ENCODE results near the gene OR51D1. TPM values are rescaled to one million over a fixed set of nuclear protein-coding genes. Genes with fewer than 3 reads are reported as not detected.
A peak's percentile ranks its signal among the peaks of the same experiment; 100 is the strongest.

OR51D1 gene
- total RNA-seq, 8 experiments from 2014 or later: 0.05 to 0.52 (median 0.13) TPM; not detected in 3

- in situ Hi-C loops (cut with MboI; ENCODE audit: low pct_unique_long_range_greater_than_20kb in 2 of 9, low sequenced_read_pairs in 9 of 9, unreplicated experiment in 9 of 9): loop anchor here in 4 of 9 experiments (25.0 kb wide), 4 partner anchors 361 to 1711 kb away; partner anchors contain the start of genes OR51L1 (in 1 of the 4) and OR52N2 (in 1 of the 4)
- peak in 7 of 8 experiments; percentile 42 to 98 (median 72) for ATAC-seq (replicated peaks in 6 of 8)
- H3K4me3 ChIP-seq: no peak overlapping the region
- no peaks in the 10 kb centered on the region for H3K4me1 ChIP-seq (replicated peaks in 1 of 2)
- WGBS, 10 experiments: 15 to 67% (median 37%) methylated on average over 3 to 13 of the region's 15 CpGs
- no peak overlapping the region for H3K27ac ChIP-seq
Measured at GRCh38 chr11:4626207-4627099, 10.8 kb upstream of the OR51D1 start.

GRCh38 chr11:4636136-4636535, 1.1 kb upstream of the OR51D1 start:
- no peak overlapping the region for H3K27ac ChIP-seq
- in situ Hi-C loops (cut with MboI; ENCODE audit: low pct_unique_long_range_greater_than_20kb in 2 of 9, low sequenced_read_pairs in 9 of 9, unreplicated experiment in 9 of 9): loop anchor here in 5 of 9 experiments (5.0 to 25.0 kb wide), 7 partner anchors 186 to 1701 kb away; partner anchors contain the start of genes OR51F2 (in 3 of the 5), OR51L1 (in 1 of the 5) and OR52N2 (in 1 of the 5)
- ATAC-seq (replicated peaks in 6 of 8): no peak
- no peaks in the 10 kb centered on the region for H3K4me1 ChIP-seq (replicated peaks in 1 of 2)
- 21 to 94% (median 60%) methylated on average over 1 to 2 of the region's 2 CpGs for WGBS, 10 experiments
- no peak overlapping the region for H3K4me3 ChIP-seq

- 20 to 100% (median 74%) methylated on average over 1 to 2 of the region's 3 CpGs; no CpG with 5 or more reads in 4 of the 10 experiments for WGBS, 10 experiments
- no peak overlapping the region for H3K27ac ChIP-seq
- no peak for ATAC-seq (replicated peaks in 6 of 8)
- H3K4me1 ChIP-seq (replicated peaks in 1 of 2): no peaks in the 10 kb centered on the region
- in situ Hi-C loops (cut with MboI; ENCODE audit: low pct_unique_long_range_greater_than_20kb in 2 of 9, low sequenced_read_pairs in 9 of 9, unreplicated experiment in 9 of 9): loop anchor here in 5 of 9 experiments (5.0 to 25.0 kb wide), 7 partner anchors 185 to 1700 kb away; partner anchors contain the start of genes OR51F2 (in 3 of the 5), OR51L1 (in 1 of the 5) and OR52N2 (in 1 of the 5)
- no peak overlapping the region for H3K4me3 ChIP-seq
Measured at GRCh38 chr11:4637662-4638047, 378 bp downstream of the OR51D1 start.

- no peak for ATAC-seq (replicated peaks in 6 of 8)
- Histone ChIP-seq H3K4me1 (replicated peaks in 1 of 2) (no peaks in the 10 kb centered on the region), H3K27ac (no peak overlapping the region), H3K4me3 (no peak overlapping the region)
- in situ Hi-C loops (cut with MboI; ENCODE audit: low pct_unique_long_range_greater_than_20kb in 2 of 9, low sequenced_read_pairs in 9 of 9, unreplicated experiment in 9 of 9): loop anchor here in 5 of 9 experiments (5.0 to 25.0 kb wide), 7 partner anchors 182 to 1697 kb away; partner anchors contain the start of genes OR51F2 (in 3 of the 5), OR51L1 (in 1 of the 5) and OR52N2 (in 1 of the 5)
- WGBS, 10 experiments: 65 to 84% (median 80%) methylated on average over 1 to 5 of the region's 6 CpGs; no CpG with 5 or more reads in 3 of the 10 experiments
Measured at GRCh38 chr11:4639931-4640330, 2.7 kb downstream of the OR51D1 start.

GRCh38 chr11:4641501-4641900, 4.2 kb downstream of the OR51D1 start:
- in situ Hi-C loops (cut with MboI; ENCODE audit: low pct_unique_long_range_greater_than_20kb in 2 of 9, low sequenced_read_pairs in 9 of 9, unreplicated experiment in 9 of 9): loop anchor here in 5 of 9 experiments (10.0 to 25.0 kb wide), 5 partner anchors 346 to 1696 kb away; partner anchors contain the start of genes OR51L1 (in 1 of the 5) and OR52N2 (in 1 of the 5)
- no peak overlapping the region for H3K27ac ChIP-seq
- H3K4me3 ChIP-seq: no peak overlapping the region
- 0 to 87% (median 50%) methylated on average over 1 to 5 of the region's 7 CpGs; no CpG with 5 or more reads in 3 of the 10 experiments for WGBS, 10 experiments
- peak in 1 of 8 experiments; percentile 48 for ATAC-seq (replicated peaks in 6 of 8)
- no peaks in the 10 kb centered on the region for H3K4me1 ChIP-seq (replicated peaks in 1 of 2)

- no peak overlapping the region for H3K27ac ChIP-seq
- in situ Hi-C loops (cut with MboI; ENCODE audit: low pct_unique_long_range_greater_than_20kb in 2 of 9, low sequenced_read_pairs in 9 of 9, unreplicated experiment in 9 of 9): loop anchor here in 5 of 9 experiments (10.0 to 25.0 kb wide), 5 partner anchors 345 to 1695 kb away; partner anchors contain the start of genes OR51L1 (in 1 of the 5) and OR52N2 (in 1 of the 5)
- no peaks in the 10 kb centered on the region for H3K4me1 ChIP-seq (replicated peaks in 1 of 2)
- 19 to 86% (median 59%) methylated on average over 3 to 7 of the region's 7 CpGs; no CpG with 5 or more reads in 4 of the 10 experiments for WGBS, 10 experiments
- no peak overlapping the region for H3K4me3 ChIP-seq
- ATAC-seq (replicated peaks in 6 of 8): no peak
Measured at GRCh38 chr11:4642043-4642442, 4.8 kb downstream of the OR51D1 start.

GRCh38 chr11:4643076-4643475, 5.8 kb downstream of the OR51D1 start:
- no peak overlapping the region for H3K27ac ChIP-seq
- H3K4me3 ChIP-seq: no peak overlapping the region
- in situ Hi-C loops (cut with MboI; ENCODE audit: low pct_unique_long_range_greater_than_20kb in 2 of 9, low sequenced_read_pairs in 9 of 9, unreplicated experiment in 9 of 9): loop anchor here in 5 of 9 experiments (10.0 to 25.0 kb wide), 5 partner anchors 344 to 1694 kb away; partner anchors contain the start of genes OR51L1 (in 1 of the 5) and OR52N2 (in 1 of the 5)
- H3K4me1 ChIP-seq (replicated peaks in 1 of 2): no peaks in the 10 kb centered on the region
- 13 to 72% (median 37%) methylated on average over 1 to 5 of the region's 5 CpGs for WGBS, 10 experiments
- peak in 3 of 8 experiments; percentile 44 to 54 (median 44) for ATAC-seq (replicated peaks in 6 of 8)

- no peaks in the 10 kb centered on the region for H3K4me1 ChIP-seq (replicated peaks in 1 of 2)
- H3K4me3 ChIP-seq: no peak within 1 kb of the TSS
- WGBS, 10 experiments: 15 to 81% (median 20%) methylated on average over 1 to 2 of the region's 3 CpGs; no CpG with 5 or more reads in 7 of the 10 experiments
- H3K27ac ChIP-seq: no peak within 1 kb of the TSS
- in situ Hi-C loops (cut with MboI; ENCODE audit: low pct_unique_long_range_greater_than_20kb in 2 of 9, low sequenced_read_pairs in 9 of 9, unreplicated experiment in 9 of 9): loop anchor here in 5 of 9 experiments (10.0 to 25.0 kb wide), 5 partner anchors 344 to 1694 kb away; partner anchors contain the start of genes OR51L1 (in 1 of the 5) and OR52N2 (in 1 of the 5)
- ATAC-seq (replicated peaks in 6 of 8): no peak
Measured at GRCh38 chr11:4643682-4644081, 6.4 kb downstream of the OR51D1 start, which contains the start of gene OR51E1. Gene OR51E1, plus strand, starts transcription at chr11:4643982. Its CDS starts 8,545 bp downstream, at chr11:4652527.

- in situ Hi-C loops (cut with MboI; ENCODE audit: low pct_unique_long_range_greater_than_20kb in 2 of 9, low sequenced_read_pairs in 9 of 9, unreplicated experiment in 9 of 9): loop anchor here in 5 of 9 experiments (10.0 to 25.0 kb wide), 5 partner anchors 343 to 1693 kb away; partner anchors contain the start of genes OR51L1 (in 1 of the 5) and OR52N2 (in 1 of the 5)
- ATAC-seq (replicated peaks in 6 of 8): no peak
Measured at GRCh38 chr11:4644233-4644632, 7.0 kb downstream of the OR51D1 start.

GRCh38 chr11:4645974-4646373, 8.7 kb downstream of the OR51D1 start:
- Histone ChIP-seq H3K4me3 (no peak overlapping the region), H3K4me1 (replicated peaks in 1 of 2) (no peaks in the 10 kb centered on the region), H3K27ac (no peak overlapping the region)
- in situ Hi-C loops (cut with MboI; ENCODE audit: low pct_unique_long_range_greater_than_20kb in 2 of 9, low sequenced_read_pairs in 9 of 9, unreplicated experiment in 9 of 9): loop anchor here in 5 of 9 experiments (10.0 to 25.0 kb wide), 5 partner anchors 341 to 1691 kb away; partner anchors contain the start of genes OR51L1 (in 1 of the 5) and OR52N2 (in 1 of the 5)
- whole genome bisulfite sequencing, 10 experiments: 0 to 60% (median 59%) methylated on average over 1 of the region's 2 CpGs; no CpG with 5 or more reads in 6 of the 10 experiments
- ATAC-seq (replicated peaks in 6 of 8): no peak

More at GRCh38 chr11:4644233-4644632, 7.0 kb downstream of the OR51D1 start:
- 93 to 100% (median 100%) methylated on average over 1 to 2 of the region's 4 CpGs; no CpG with 5 or more reads in 4 of the 10 experiments for WGBS, 10 experiments
- H3K4me3 ChIP-seq: no peak overlapping the region
- H3K4me1 ChIP-seq (replicated peaks in 1 of 2): no peaks in the 10 kb centered on the region
- H3K27ac ChIP-seq: no peak overlapping the region

- Histone ChIP-seq H3K27ac (no peak overlapping the region), H3K4me1 (replicated peaks in 1 of 2) (no peaks in the 10 kb centered on the region), H3K4me3 (no peak overlapping the region)
- ATAC-seq (replicated peaks in 6 of 8): peak in 1 of 8 experiments; percentile 16
- in situ Hi-C loops (cut with MboI; ENCODE audit: low pct_unique_long_range_greater_than_20kb in 2 of 9, low sequenced_read_pairs in 9 of 9, unreplicated experiment in 9 of 9): loop anchor here in 5 of 9 experiments (10.0 to 25.0 kb wide), 5 partner anchors 340 to 1690 kb away; partner anchors contain the start of genes OR51L1 (in 1 of the 5) and OR52N2 (in 1 of the 5)
- WGBS, 10 experiments: 8 to 100% (median 73%) methylated on average over 1 to 3 of the region's 4 CpGs; no CpG with 5 or more reads in 3 of the 10 experiments
Measured at GRCh38 chr11:4647766-4648165, 10.5 kb downstream of the OR51D1 start.

Measured in motor neuron (in vitro differentiated cells).